HepG2 (cell line): ENCODE data around the gene HOTAIR.

ENCODE experiments used
- CREM ChIP-seq, 2 experiments: sonication (generic) in 1 of 2; formaldehyde crosslinking in 1 of 2; IDR thresholded peaks; 2 replicates each; pipeline versions ENCODE4 v1.4.0 to v1.6.1; 2016 to 2020; ENCODE audit warnings: antibody characterized with exemption in 1 of 2, mild to moderate bottlenecking in 1 of 2, missing genetic modification reagents in 1 of 2
- PHF8 ChIP-seq: sonication (generic); formaldehyde crosslinking; IDR thresholded peaks from 2 replicates; pipeline ENCODE4 v1.5.0; 2020; ENCODE audit warnings: missing genetic modification reagents
- RAD21 ChIP-seq: fragments of 450-650 bp; formaldehyde crosslinking; IDR thresholded peaks from 2 replicates; pipeline ENCODE4 v1.5.0; 2020; ENCODE audit warnings: mild to moderate bottlenecking
- SMC3 ChIP-seq: IDR thresholded peaks from 2 replicates; pipeline ENCODE4 v1.6.1; 2011; ENCODE audit warnings: low read length, improper control_type of control experiment
- SP2 ChIP-seq: sonication (generic); formaldehyde crosslinking; IDR thresholded peaks from 2 replicates; pipeline ENCODE4 v1.5.1; 2020; ENCODE audit warnings: mild to moderate bottlenecking, missing genetic modification reagents
- YY1 ChIP-seq: IDR thresholded peaks from 2 replicates; pipeline ENCODE4 v1.6.1; 2011; ENCODE audit warnings: low read length, low read depth, moderate library complexity, mild to moderate bottlenecking; ENCODE audit not compliant: insufficient read depth, insufficient replicate concordance
- TF ChIP-seq, protein P1 (sequence below): sonication (generic); formaldehyde crosslinking; IDR thresholded peaks from 2 replicates; pipeline ENCODE4 v1.5.0; 2020; ENCODE audit warnings: mild to moderate bottlenecking, missing genetic modification reagents, moderate library complexity
- TF ChIP-seq, protein P2 (sequence below): sonication (generic); formaldehyde crosslinking; IDR thresholded peaks from 2 replicates; pipeline ENCODE4 v1.4.0; 2020; ENCODE audit warnings: missing genetic modification reagents; ENCODE audit errors: not compliant biosample characterization
- TF ChIP-seq, protein P3 (sequence below): IDR thresholded peaks from 2 replicates; pipeline ENCODE4 v1.6.1; 2016; ENCODE audit warnings: missing compliant biosample characterization, missing genetic modification reagents, borderline replicate concordance
- TF ChIP-seq, protein P4 (sequence below): sonication (generic); formaldehyde crosslinking; IDR thresholded peaks from 2 replicates; pipeline ENCODE4 v1.5.0; 2020; ENCODE audit warnings: missing genetic modification reagents
- TF ChIP-seq, protein P5 (sequence below): sonication (generic); formaldehyde crosslinking; IDR thresholded peaks from 2 replicates; pipeline ENCODE4 v1.4.0; 2020; ENCODE audit warnings: missing genetic modification reagents
- TF ChIP-seq, protein P6 (sequence below): sonication (generic); formaldehyde crosslinking; IDR thresholded peaks from 2 replicates; pipeline ENCODE4 v1.4.0; 2020; ENCODE audit warnings: mild to moderate bottlenecking, missing genetic modification reagents

DNA sequence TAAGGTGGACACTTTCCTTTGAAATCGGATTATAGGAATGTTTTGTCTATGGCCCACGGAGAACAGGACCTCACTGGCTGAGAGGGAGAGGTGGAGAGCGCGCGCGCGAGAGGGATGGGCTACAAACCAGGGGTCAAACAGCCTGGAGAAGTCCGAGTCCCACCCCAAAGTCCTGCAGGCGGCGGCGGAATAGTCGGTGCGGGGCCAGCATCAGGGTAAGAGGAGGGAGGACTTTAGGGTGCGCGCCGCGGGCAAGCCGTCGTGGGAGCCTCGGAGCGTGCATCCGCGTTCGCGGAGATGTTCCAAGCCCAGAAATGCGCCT lies 30.7 kb upstream of the HOTAIR start:
- TF ChIP-seq, protein P1, sequence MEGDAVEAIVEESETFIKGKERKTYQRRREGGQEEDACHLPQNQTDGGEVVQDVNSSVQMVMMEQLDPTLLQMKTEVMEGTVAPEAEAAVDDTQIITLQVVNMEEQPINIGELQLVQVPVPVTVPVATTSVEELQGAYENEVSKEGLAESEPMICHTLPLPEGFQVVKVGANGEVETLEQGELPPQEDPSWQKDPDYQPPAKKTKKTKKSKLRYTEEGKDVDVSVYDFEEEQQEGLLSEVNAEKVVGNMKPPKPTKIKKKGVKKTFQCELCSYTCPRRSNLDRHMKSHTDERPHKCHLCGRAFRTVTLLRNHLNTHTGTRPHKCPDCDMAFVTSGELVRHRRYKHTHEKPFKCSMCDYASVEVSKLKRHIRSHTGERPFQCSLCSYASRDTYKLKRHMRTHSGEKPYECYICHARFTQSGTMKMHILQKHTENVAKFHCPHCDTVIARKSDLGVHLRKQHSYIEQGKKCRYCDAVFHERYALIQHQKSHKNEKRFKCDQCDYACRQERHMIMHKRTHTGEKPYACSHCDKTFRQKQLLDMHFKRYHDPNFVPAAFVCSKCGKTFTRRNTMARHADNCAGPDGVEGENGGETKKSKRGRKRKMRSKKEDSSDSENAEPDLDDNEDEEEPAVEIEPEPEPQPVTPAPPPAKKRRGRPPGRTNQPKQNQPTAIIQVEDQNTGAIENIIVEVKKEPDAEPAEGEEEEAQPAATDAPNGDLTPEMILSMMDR (CRISPR knock-in tag) = no peak
- TF ChIP-seq, protein P2, sequence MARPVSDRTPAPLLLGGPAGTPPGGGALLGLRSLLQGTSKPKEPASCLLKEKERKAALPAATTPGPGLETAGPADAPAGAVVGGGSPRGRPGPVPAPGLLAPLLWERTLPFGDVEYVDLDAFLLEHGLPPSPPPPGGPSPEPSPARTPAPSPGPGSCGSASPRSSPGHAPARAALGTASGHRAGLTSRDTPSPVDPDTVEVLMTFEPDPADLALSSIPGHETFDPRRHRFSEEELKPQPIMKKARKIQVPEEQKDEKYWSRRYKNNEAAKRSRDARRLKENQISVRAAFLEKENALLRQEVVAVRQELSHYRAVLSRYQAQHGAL (CRISPR knock-in tag) = no peak
- TF ChIP-seq, protein P3, sequence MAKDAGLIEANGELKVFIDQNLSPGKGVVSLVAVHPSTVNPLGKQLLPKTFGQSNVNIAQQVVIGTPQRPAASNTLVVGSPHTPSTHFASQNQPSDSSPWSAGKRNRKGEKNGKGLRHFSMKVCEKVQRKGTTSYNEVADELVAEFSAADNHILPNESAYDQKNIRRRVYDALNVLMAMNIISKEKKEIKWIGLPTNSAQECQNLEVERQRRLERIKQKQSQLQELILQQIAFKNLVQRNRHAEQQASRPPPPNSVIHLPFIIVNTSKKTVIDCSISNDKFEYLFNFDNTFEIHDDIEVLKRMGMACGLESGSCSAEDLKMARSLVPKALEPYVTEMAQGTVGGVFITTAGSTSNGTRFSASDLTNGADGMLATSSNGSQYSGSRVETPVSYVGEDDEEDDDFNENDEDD (CRISPR knock-in tag) = no peak
- TF ChIP-seq YY1 = no peak
- no peak for TF ChIP-seq SMC3
- TF ChIP-seq PHF8 (CRISPR knock-in tag) = no peak
- no peak for TF ChIP-seq RAD21 (CRISPR knock-in tag)
- TF ChIP-seq, protein P4, sequence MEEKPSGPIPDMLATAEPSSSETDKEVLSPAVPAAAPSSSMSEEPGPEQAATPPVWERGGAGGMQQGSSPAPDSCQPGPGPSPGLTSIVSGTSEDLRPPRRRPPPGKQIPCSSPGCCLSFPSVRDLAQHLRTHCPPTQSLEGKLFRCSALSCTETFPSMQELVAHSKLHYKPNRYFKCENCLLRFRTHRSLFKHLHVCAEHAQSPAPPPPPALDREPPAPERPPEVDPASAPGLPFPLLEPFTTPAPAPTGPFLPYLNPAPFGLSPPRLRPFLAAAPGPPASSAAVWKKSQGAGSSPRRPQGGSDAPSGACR (CRISPR knock-in tag) = no peak
- TF ChIP-seq, protein P5, sequence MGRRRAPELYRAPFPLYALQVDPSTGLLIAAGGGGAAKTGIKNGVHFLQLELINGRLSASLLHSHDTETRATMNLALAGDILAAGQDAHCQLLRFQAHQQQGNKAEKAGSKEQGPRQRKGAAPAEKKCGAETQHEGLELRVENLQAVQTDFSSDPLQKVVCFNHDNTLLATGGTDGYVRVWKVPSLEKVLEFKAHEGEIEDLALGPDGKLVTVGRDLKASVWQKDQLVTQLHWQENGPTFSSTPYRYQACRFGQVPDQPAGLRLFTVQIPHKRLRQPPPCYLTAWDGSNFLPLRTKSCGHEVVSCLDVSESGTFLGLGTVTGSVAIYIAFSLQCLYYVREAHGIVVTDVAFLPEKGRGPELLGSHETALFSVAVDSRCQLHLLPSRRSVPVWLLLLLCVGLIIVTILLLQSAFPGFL = no peak
- TF ChIP-seq SP2 (CRISPR knock-in tag) = no peak
- no peak for TF ChIP-seq CREM (IDR thresholded peaks at IDR 0.05)
- TF ChIP-seq CREM (CRISPR knock-in tag; IDR thresholded peaks at IDR 0.05) = no peak
- TF ChIP-seq, protein P6, sequence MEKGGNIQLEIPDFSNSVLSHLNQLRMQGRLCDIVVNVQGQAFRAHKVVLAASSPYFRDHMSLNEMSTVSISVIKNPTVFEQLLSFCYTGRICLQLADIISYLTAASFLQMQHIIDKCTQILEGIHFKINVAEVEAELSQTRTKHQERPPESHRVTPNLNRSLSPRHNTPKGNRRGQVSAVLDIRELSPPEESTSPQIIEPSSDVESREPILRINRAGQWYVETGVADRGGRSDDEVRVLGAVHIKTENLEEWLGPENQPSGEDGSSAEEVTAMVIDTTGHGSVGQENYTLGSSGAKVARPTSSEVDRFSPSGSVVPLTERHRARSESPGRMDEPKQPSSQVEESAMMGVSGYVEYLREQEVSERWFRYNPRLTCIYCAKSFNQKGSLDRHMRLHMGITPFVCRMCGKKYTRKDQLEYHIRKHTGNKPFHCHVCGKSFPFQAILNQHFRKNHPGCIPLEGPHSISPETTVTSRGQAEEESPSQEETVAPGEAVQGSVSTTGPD = no peak
